MCF 10A (cell line): ENCODE data around the gene CD6. TPM values are rescaled to one million over a fixed set of nuclear protein-coding genes. Genes with fewer than 3 reads are reported as not detected.

Source experiments
- BruUV-seq: library from RNA; stranded (reverse); fragments of 400-500 nt; replicated peaks from 2 replicates; lab custom pipeline; 2021; lab: Mats Ljungman, UMichigan
- CTCF ChIA-PET: fragments of 300-600 bp; sonication (Branson Sonifier 250); formaldehyde crosslinking; extraction: SDS; loops from one replicate; lab custom pipeline; 2021; ENCODE audit warnings: antibody characterized with exemption, inconsistent platforms; lab: Yijun Ruan, JAX
- POLR2A ChIA-PET: fragments of 300-600, 350-650 bp; sonication (Branson Sonifier 250); formaldehyde crosslinking; extraction: SDS; loops from one replicate; lab custom pipeline; 2020; ENCODE audit warnings: antibody characterized with exemption, inconsistent platforms; lab: Yijun Ruan, JAX
- DNase-seq: peaks from one replicate; pipeline ENCODE4 v3.0.0-alpha.2; 2018; ENCODE audit not compliant: unreplicated experiment
- H3K27ac Mint-ChIP-seq: one replicate; pipeline ENCODE4 v1.8.0; 2022; ENCODE audit warnings: mild to moderate bottlenecking, low read depth, mixed read lengths; ENCODE audit not compliant: unreplicated experiment
- H3K27me3 Mint-ChIP-seq: one replicate; pipeline ENCODE4 v1.8.0; 2022; ENCODE audit warnings: mixed read lengths; ENCODE audit not compliant: insufficient read depth, unreplicated experiment
- H3K36me3 Mint-ChIP-seq: one replicate; pipeline ENCODE4 v1.8.0; 2022; ENCODE audit warnings: mild to moderate bottlenecking, moderate library complexity, mixed read lengths; ENCODE audit not compliant: insufficient read depth, unreplicated experiment
- H3K4me1 Mint-ChIP-seq: one replicate; pipeline ENCODE4 v1.8.0; 2022; ENCODE audit warnings: mixed read lengths; ENCODE audit not compliant: insufficient read depth, unreplicated experiment
- H3K4me3 Mint-ChIP-seq: one replicate; pipeline ENCODE4 v1.8.0; 2022; ENCODE audit warnings: mild to moderate bottlenecking, moderate library complexity, mixed read lengths; ENCODE audit not compliant: unreplicated experiment
- H3K9me3 Mint-ChIP-seq: one replicate; pipeline ENCODE4 v1.8.0; 2022; ENCODE audit warnings: mixed read lengths; ENCODE audit not compliant: unreplicated experiment
- CTCF ChIP-seq: fragments of 200-600 bp; IDR thresholded peaks from one replicate; pipeline ENCODE4 v1.8.0; 2022; ENCODE audit warnings: antibody characterized with exemption, mild to moderate bottlenecking; ENCODE audit not compliant: unreplicated experiment
- intact Hi-C: fragments of 100-400 bp; cut with micrococcal nuclease; formaldehyde crosslinking; loops from 2 replicates; pipeline ENCODE4 v1.14.1; 2022
- total RNA-seq: library from RNA; stranded (reverse); gene quantifications from 2 replicates; pipeline ENCODE4 v1.2.3, GENCODE V29; 2022

CD6 gene
- total RNA-seq, 1 experiment from 2014 or later: not detected

- DNase-seq: no peak
- Mint-ChIP-seq H3K27ac (no peak overlapping the region), H3K27me3 (peaks cover under 1% of the 10 kb centered on the region), H3K36me3 (no peaks in the 10 kb centered on the region), H3K4me1 (no peaks in the 10 kb centered on the region), H3K9me3 (no peaks in the 10 kb centered on the region), H3K4me3 (no peak overlapping the region)
- ChIA-PET CTCF (interaction anchor here (0.6 to 1.1 kb wide), 2 partner anchors 10 to 42 kb away, joined by 3 read pairs; no protein-coding TSS in a partner anchor), POLR2A (no interaction called here)
- no TSS peak for BruUV-seq
- intact Hi-C loops: no loop called here
- TF ChIP-seq CTCF: no peak
Observed at GRCh38 chr11:61054927-61055562, 83.6 kb downstream of the CD6 start.

GRCh38 chr11:61055776-61056175 is 84.3 kb downstream of the CD6 start:
- no peak for DNase-seq
- peaks cover 3% of the 10 kb centered on the region for H3K4me1 Mint-ChIP-seq
- no TSS peak for BruUV-seq
- no peak overlapping the region for H3K27ac Mint-ChIP-seq
- ChIA-PET CTCF (interaction anchor here (0.6 to 1.4 kb wide), 2 partner anchors 73 to 1218 kb away, joined by 3 to 4 read pairs; no protein-coding TSS in a partner anchor), POLR2A (no interaction called here)
- no peak for TF ChIP-seq CTCF
- H3K4me3 Mint-ChIP-seq: no peak overlapping the region
- no peaks in the 10 kb centered on the region for H3K9me3 Mint-ChIP-seq
- H3K36me3 Mint-ChIP-seq: no peaks in the 10 kb centered on the region
- intact Hi-C loops: no loop called here
- H3K27me3 Mint-ChIP-seq: no peaks in the 10 kb centered on the region

- no peaks in the 10 kb centered on the region for H3K36me3 Mint-ChIP-seq
- H3K4me3 Mint-ChIP-seq: no peak overlapping the region
- no peak for DNase-seq
- ChIA-PET POLR2A (no interaction called here), CTCF (interaction anchor here (0.6 to 1.4 kb wide), 3 partner anchors 73 to 1219 kb away, joined by 3 to 4 read pairs (median 3); no protein-coding TSS in a partner anchor)
- H3K27me3 Mint-ChIP-seq: no peaks in the 10 kb centered on the region
- no peak for TF ChIP-seq CTCF
- intact Hi-C loops: no loop called here
- no peak overlapping the region for H3K27ac Mint-ChIP-seq
- H3K9me3 Mint-ChIP-seq: no peaks in the 10 kb centered on the region
- no TSS peak for BruUV-seq
- H3K4me1 Mint-ChIP-seq: peaks cover 10% of the 10 kb centered on the region
Observed at GRCh38 chr11:61056571-61056970, 85.1 kb downstream of the CD6 start.

GRCh38 chr11:61056981-61057380 is 85.5 kb downstream of the CD6 start:
- no TSS peak for BruUV-seq
- Mint-ChIP-seq H3K9me3 (no peaks in the 10 kb centered on the region), H3K4me3 (no peak overlapping the region), H3K4me1 (peaks cover 10% of the 10 kb centered on the region), H3K27me3 (no peaks in the 10 kb centered on the region), H3K27ac (no peak overlapping the region), H3K36me3 (no peaks in the 10 kb centered on the region)
- ChIA-PET POLR2A (interaction anchor here (0.7 kb wide), 1 partner anchor 139 kb away, joined by 3 read pairs; no protein-coding TSS in a partner anchor), CTCF (interaction anchor here (0.6 to 1.4 kb wide), 2 partner anchors 72 to 431 kb away, joined by 3 to 4 read pairs; no protein-coding TSS in a partner anchor)
- no peak for TF ChIP-seq CTCF
- no peak for DNase-seq
- intact Hi-C loops: no loop called here
